Measurements from ENCODE around the gene NBEA. TPM values are rescaled to one million over a fixed set of nuclear protein-coding genes. Genes with fewer than 3 reads are reported as not detected.

Gene NBEA
- total RNA-seq, 1 donor from 2014 or later: 12.0 TPM

DNA sequence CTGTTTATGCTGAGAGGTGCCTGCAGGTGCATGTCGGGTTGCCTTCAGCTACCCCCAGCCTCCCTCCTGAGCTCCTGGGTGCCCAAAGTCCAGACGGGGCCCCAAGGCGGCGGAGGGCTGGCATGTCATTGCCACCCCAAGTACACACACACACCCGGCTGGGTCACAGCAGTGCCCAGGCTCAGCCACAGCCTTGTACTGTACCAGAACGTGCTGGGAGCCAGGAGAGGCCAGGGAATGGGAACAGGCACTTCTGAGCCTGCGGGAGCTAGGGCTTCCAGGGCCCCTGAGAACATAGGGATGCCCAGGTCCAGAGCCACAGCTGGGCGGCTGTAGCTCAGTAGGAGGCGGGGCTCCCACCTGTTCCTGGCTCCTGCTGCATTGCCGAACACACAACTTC lies 585.4 kb downstream of the NBEA start:
- DNase-seq (ENCODE audit: extremely low spot score in 2 of 2): no peak
- Histone ChIP-seq H3K27ac (no peak overlapping the region), H3K4me1 (no peaks in the 10 kb centered on the region), H3K27me3 (no peaks in the 10 kb centered on the region), H3K4me3 (no peak overlapping the region), H3K36me3 (no peaks in the 10 kb centered on the region), H3K9me3 (no peaks in the 10 kb centered on the region)
- intact Hi-C loops (cut with DNase I): no loop called here
- TF ChIP-seq POLR2A (IDR thresholded peaks at IDR 0.05): no peak
- TF ChIP-seq POLR2AphosphoS5 (IDR thresholded peaks at IDR 0.05; ENCODE audit: insufficient read depth in 1 of 2, low read depth in 1 of 2): no peak
- TF ChIP-seq, protein P1, sequence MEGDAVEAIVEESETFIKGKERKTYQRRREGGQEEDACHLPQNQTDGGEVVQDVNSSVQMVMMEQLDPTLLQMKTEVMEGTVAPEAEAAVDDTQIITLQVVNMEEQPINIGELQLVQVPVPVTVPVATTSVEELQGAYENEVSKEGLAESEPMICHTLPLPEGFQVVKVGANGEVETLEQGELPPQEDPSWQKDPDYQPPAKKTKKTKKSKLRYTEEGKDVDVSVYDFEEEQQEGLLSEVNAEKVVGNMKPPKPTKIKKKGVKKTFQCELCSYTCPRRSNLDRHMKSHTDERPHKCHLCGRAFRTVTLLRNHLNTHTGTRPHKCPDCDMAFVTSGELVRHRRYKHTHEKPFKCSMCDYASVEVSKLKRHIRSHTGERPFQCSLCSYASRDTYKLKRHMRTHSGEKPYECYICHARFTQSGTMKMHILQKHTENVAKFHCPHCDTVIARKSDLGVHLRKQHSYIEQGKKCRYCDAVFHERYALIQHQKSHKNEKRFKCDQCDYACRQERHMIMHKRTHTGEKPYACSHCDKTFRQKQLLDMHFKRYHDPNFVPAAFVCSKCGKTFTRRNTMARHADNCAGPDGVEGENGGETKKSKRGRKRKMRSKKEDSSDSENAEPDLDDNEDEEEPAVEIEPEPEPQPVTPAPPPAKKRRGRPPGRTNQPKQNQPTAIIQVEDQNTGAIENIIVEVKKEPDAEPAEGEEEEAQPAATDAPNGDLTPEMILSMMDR (IDR thresholded peaks at IDR 0.05): no peak

DNA sequence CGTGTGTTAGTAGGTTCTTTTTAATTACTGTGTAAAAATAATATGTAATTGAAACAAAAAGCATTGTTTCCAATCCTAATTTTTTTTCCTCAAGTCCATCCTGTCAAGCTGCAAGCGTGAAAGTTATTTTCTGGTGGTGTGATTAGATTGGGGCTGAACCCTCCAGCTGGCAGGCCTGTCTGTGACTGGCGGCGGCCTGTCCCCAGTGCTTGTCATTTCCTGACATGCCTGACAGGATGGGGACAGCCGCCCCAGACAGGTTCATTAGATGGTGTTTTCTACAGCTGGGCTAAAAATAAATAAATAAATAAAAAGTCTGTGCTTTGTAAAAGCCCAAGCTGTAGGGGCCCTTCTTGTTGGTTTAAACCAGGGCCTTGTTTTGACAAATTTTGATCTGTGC lies 588.1 kb downstream of the NBEA start:
- no peak for DNase-seq (ENCODE audit: extremely low spot score in 2 of 2)
- Histone ChIP-seq H3K4me3 (no peak overlapping the region), H3K27ac (no peak overlapping the region), H3K27me3 (no peaks in the 10 kb centered on the region), H3K9me3 (no peaks in the 10 kb centered on the region), H3K36me3 (no peaks in the 10 kb centered on the region), H3K4me1 (no peaks in the 10 kb centered on the region)
- TF ChIP-seq POLR2AphosphoS5 (IDR thresholded peaks at IDR 0.05; ENCODE audit: insufficient read depth in 1 of 2, low read depth in 1 of 2) (no peak), POLR2A (IDR thresholded peaks at IDR 0.05) (no peak)
- TF ChIP-seq, protein P1 (IDR thresholded peaks at IDR 0.05): no peak
- intact Hi-C loops (cut with DNase I): no loop called here

DNA sequence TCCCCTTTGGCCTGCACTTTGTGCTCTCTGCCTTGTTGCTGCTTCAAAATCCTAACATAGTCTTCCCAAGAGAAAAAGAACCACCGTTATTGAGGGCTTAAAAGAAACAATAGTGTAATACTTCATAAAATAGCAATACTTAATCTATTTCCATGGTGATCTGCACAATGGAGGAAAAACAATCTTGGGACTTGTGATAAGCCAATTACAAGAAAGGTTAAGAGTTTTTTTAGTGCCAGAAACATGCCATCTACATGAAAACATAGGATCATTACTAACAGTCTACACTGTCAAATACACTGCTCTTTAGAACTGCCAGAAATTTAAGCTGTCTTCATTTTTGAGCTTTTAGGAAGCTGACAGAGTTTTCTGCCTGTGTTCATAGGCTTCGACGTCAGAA lies 588.5 kb downstream of the NBEA start:
- TF ChIP-seq POLR2A (IDR thresholded peaks at IDR 0.05) (no peak), POLR2AphosphoS5 (IDR thresholded peaks at IDR 0.05; ENCODE audit: insufficient read depth in 1 of 2, low read depth in 1 of 2) (no peak)
- TF ChIP-seq, protein P1 (IDR thresholded peaks at IDR 0.05): no peak
- intact Hi-C loops (cut with DNase I): no loop called here
- H3K36me3 ChIP-seq: no peaks in the 10 kb centered on the region
- no peaks in the 10 kb centered on the region for H3K27me3 ChIP-seq
- H3K4me3 ChIP-seq: no peak overlapping the region
- no peak overlapping the region for H3K27ac ChIP-seq
- no peaks in the 10 kb centered on the region for H3K9me3 ChIP-seq
- no peak for DNase-seq (ENCODE audit: extremely low spot score in 2 of 2)
- no peaks in the 10 kb centered on the region for H3K4me1 ChIP-seq

DNA sequence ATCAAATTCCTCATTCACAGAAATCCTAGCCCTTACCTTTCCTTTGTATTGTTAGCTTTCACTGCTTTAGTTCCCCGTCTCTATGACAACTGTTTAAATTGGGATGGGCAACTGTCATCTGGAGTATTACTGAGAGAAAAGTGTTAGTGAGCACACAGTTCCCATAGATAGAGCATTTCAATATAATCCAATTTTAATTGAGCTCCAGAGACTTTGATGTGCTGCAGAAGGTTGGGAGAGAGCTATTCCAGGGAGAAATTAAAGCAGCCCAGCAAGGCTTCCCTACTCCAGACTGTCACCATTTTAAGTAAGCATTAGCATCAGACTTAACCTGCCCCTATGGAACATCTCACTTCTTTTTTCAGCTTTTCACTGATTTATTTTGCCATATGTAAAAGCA lies 589.5 kb downstream of the NBEA start:
- Histone ChIP-seq H3K27me3 (no peaks in the 10 kb centered on the region), H3K27ac (no peak overlapping the region), H3K36me3 (no peaks in the 10 kb centered on the region), H3K9me3 (no peaks in the 10 kb centered on the region), H3K4me1 (no peaks in the 10 kb centered on the region), H3K4me3 (no peak overlapping the region)
- intact Hi-C loops (cut with DNase I): no loop called here
- no peak for DNase-seq (ENCODE audit: extremely low spot score in 2 of 2)
- no peak for TF ChIP-seq POLR2AphosphoS5 (IDR thresholded peaks at IDR 0.05; ENCODE audit: insufficient read depth in 1 of 2, low read depth in 1 of 2)
- TF ChIP-seq, protein P1 (IDR thresholded peaks at IDR 0.05): no peak
- no peak for TF ChIP-seq POLR2A (IDR thresholded peaks at IDR 0.05)

DNA sequence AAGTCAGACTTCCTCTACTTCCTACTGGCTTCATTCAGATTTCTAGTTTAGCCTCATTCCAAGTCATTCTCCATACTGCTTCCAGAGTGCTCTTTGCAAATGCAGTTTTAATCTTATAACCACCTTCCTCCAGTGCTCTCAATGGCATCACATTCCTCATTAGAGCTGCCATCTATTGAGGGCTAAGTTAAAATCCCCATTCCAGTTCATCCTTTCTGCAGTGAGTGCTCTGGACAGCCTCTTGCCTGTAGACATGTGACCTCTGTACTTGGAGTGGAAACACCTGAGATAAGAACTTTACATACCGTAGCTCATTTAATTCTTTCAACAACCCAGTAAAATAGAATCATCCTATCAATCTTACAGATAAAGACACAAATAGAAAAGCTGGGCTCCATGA lies 592.3 kb downstream of the NBEA start:
- intact Hi-C loops (cut with DNase I): no loop called here
- Histone ChIP-seq H3K36me3 (no peaks in the 10 kb centered on the region), H3K4me3 (no peak overlapping the region), H3K27me3 (no peaks in the 10 kb centered on the region), H3K27ac (no peak overlapping the region), H3K4me1 (no peaks in the 10 kb centered on the region), H3K9me3 (no peaks in the 10 kb centered on the region)
- no peak for TF ChIP-seq POLR2AphosphoS5 (IDR thresholded peaks at IDR 0.05; ENCODE audit: insufficient read depth in 1 of 2, low read depth in 1 of 2)
- TF ChIP-seq POLR2A (IDR thresholded peaks at IDR 0.05): no peak
- TF ChIP-seq, protein P1 (IDR thresholded peaks at IDR 0.05): no peak
- no peak for DNase-seq (ENCODE audit: extremely low spot score in 2 of 2)

Measured in vagina (tissue), 2 donors.